HG03064 (cell line): ENCODE measurements around the gene GATAD2A.
"Not testable (repeated sequence)": the region's sequence is repeated elsewhere in the genome, so short reads cannot be mapped to it uniquely, and the experiment has no call there.

Source experiments
- ATAC-seq: cut with Tn5 transposase; IDR thresholded peaks from one replicate; pipeline ENCODE4 v1.9.1; 2021; ENCODE audit warnings: low read depth; ENCODE audit not compliant: unreplicated experiment

Gene GATAD2A

GRCh38 chr19:19445288-19445687 lies 39.8 kb downstream of the GATAD2A start:
- no peak for ATAC-seq

GRCh38 chr19:19445911-19446361 lies 40.5 kb downstream of the GATAD2A start:
- no peak for ATAC-seq

GRCh38 chr19:19446655-19447437 lies 41.4 kb downstream of the GATAD2A start:
- ATAC-seq = no peak

- ATAC-seq = no peak
Observed at GRCh38 chr19:19447536-19448237, 42.2 kb downstream of the GATAD2A start.

- no peak for ATAC-seq
Observed at GRCh38 chr19:19448238-19448544, 42.7 kb downstream of the GATAD2A start.

DNA sequence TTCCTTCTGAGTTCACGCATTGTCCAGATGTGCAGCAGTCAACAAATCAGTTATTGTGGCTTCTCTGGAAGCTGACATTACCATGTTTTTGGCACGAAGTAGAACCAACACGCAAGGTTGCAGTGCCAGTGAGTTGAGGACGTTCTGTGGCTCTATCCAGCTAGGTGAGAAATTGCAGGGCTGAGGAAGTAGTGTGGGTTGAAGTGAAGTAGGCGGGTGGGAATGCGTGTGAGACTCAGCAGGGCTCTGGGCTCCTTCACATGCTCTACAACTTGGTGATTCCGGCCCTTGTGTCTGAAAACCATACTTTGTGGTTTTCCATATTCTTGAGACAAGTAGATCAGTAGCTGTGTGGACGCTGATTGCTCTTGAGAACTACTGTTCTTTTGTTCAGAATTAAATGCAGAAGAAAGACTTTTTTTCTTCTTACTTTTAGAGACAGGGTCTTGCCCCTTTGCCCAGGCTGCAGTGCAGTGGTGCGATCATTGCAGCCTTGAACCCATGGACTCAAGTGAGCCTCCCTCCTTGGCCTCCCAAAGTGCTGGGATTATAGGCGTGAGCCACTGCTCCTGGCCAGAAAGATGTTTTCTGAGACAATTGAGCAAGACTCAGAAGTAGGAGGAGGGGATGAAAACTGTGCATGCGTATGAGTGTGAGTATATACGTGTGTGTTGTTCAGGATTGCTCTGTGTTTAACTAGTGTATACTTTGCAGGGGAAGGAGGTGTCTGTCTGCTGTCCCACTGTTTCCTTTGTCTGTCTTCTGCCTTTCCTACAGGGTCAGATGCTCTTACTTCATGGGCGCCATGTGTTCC lies 46.2 kb downstream of the GATAD2A start:
- ATAC-seq = no peak

DNA sequence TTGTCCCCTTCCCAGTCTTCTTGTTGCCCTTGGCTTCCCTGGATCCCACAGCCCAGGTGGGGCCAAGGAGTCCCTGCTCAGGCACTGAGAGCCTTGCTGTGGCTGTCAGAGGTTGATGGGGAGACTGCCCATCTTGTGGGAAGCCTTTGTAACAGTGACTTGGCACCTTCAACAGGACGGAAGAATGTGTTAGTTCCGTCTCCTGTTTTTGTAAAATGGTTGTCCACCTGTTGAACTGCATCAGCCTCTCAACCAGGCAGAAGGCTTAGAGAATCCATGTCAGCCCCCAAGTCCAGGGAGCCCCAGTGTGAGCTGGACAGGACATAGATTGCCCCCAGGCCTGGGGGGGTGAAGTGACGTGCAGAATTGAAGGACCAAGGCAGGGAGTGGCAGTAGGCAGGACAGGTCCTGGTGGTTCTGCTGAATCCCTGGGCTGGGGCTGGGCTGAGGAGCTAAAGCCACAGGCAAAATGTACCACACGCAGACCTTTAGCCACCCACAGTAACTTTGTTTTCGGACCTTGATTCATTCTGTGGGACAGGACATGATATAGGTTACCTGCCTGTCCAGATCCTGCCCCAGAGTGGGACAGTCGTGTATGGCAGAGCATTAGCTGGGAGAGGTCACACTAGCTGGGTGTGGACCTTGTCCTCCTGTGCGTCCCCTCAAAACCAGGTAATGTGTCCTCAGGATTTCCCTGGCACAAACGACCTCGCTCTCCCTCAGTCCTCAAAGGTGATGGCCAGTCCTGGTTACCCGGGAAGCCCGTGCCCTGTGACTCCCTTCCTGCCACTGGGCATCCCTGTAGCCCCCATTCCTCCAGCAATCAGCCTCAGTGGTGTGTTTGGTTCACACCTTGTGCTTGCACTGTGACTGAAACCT lies 47.0 kb downstream of the GATAD2A start:
- ATAC-seq = no peak

- no peak for ATAC-seq
Observed at GRCh38 chr19:19453125-19453454, 47.6 kb downstream of the GATAD2A start.

- not testable (repeated sequence) for ATAC-seq
Observed at GRCh38 chr19:19455166-19455919, 49.9 kb downstream of the GATAD2A start.

- no peak for ATAC-seq
Observed at GRCh38 chr19:19457671-19458070, 52.2 kb downstream of the GATAD2A start.

DNA sequence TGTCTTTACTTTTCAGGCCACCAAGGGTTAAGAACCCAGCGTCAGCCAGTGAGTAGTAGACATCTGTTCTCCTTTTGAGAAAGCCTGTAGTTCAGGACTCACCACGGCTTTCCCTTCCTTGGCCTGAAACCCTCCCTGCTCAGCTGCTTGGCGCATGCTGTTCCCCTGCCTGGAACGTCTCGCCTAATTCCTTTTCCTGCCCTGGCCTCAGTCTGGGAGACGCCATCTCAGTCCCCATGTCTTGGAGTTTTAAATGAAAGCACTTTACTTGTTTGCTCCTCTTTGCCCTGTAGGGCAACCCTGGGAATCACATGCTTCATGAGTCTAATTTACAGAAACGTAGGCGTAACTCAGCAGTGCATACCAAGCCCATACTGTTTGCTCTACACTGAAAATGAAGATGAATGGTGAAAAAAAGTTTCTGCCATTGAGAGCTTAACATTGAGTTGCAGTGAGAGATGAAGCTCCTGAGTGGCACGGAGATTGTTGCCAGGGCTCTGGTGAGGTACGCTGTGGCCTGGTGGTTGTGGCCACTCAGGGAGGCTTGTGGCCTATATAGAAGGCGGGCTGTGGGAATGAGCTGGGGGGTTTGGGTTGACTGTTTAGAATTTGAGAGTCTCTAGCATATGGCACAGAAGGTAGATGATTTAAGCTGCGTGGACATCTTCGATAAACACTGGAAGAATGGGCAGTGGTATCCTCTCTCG lies 52.8 kb downstream of the GATAD2A start:
- ATAC-seq = no peak

DNA sequence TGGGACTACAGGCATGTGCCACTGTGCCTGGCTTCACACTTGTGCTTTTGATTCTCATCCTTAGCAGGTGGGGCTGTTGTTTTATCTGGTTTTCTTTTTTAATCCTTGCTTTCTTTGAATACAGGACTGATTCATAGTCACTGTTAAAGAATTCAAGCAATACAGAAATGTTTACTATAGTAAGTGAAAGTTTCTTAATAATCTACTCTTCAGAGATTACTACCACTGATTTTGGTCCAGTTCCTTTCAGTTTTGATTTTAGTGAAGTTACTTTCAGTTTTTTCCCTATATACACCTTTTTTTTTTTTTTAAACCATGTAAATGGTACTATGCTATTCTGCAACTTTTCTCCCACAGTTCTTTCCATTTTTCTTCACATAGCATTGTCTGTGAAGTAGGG lies 53.6 kb downstream of the GATAD2A start:
- no peak for ATAC-seq

GRCh38 chr19:19459707-19460251 lies 54.3 kb downstream of the GATAD2A start:
- peak; percentile 53 for ATAC-seq

DNA sequence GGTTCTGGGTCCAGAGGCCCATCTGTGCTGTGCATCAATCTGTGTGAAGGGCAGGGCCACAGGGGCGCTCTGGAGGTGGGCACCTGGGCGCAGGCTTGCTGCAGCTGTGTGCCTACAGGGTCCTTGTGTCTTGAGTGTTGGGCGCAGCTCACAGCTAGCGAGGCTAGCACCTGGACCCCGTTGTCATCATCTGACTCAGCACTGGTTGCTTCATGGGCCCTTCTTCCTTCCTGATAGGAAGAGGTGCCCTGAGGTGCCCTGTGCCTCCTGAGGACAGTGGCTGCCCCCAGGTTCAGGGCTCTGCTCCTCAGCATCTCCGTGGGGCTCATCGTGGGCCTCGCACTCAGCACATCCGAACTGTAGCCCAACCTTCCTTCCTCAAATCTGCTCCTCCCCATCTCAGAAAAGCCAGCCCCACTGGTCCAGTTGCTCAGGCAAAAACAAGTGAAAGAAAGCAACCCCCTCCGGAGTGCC lies 54.8 kb downstream of the GATAD2A start:
- ATAC-seq = peak; percentile 20

- ATAC-seq = peak; percentile 20
Observed at GRCh38 chr19:19460761-19461265, 55.3 kb downstream of the GATAD2A start.

GRCh38 chr19:19461306-19461670 lies 55.8 kb downstream of the GATAD2A start:
- no peak for ATAC-seq

GRCh38 chr19:19461671-19462622 lies 56.5 kb downstream of the GATAD2A start:
- ATAC-seq = no peak
